Suppressor macrophage (primary cell): ENCODE measurements around the gene TSTD2.
A peak's percentile ranks its signal among the peaks of the same experiment; 100 is the strongest.

Experiments used
- DNase-seq, 4 experiments: peaks; one replicate each; pipeline ENCODE4 v3.0.0-alpha.2; 2020 to 2022

Gene TSTD2

GRCh38 chr9:97561501-97561900 lies 71.7 kb downstream of the TSTD2 start:
- no peak for DNase-seq

DNA sequence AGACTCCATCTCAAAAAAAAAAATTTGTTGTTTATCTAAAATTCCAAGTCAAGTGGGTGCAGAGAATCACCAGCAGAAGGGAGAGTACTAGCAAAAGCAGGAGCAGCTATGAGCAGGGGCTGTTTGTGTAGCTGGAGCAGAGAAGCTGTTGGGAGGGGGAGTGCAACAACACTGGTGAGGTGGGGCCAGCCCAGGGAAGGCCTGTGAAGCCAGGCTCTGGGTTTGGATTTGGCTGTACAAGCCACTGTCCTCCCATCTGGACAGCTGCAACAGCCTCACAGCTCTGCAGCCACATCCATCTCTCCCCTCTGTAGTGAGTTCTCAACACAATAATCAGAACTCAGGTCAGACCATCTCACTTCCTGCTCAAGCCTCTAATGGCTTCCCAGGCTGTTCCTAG lies 72.3 kb downstream of the TSTD2 start:
- DNase-seq, result no peak

- DNase-seq, result no peak
Measured at GRCh38 chr9:97560154-97560553, 73.0 kb downstream of the TSTD2 start.

GRCh38 chr9:97559111-97559514 lies 74.1 kb downstream of the TSTD2 start:
- no peak for DNase-seq

GRCh38 chr9:97558701-97559101 lies 74.5 kb downstream of the TSTD2 start:
- peak in 1 of 4 experiments; percentile 9 for DNase-seq

DNA sequence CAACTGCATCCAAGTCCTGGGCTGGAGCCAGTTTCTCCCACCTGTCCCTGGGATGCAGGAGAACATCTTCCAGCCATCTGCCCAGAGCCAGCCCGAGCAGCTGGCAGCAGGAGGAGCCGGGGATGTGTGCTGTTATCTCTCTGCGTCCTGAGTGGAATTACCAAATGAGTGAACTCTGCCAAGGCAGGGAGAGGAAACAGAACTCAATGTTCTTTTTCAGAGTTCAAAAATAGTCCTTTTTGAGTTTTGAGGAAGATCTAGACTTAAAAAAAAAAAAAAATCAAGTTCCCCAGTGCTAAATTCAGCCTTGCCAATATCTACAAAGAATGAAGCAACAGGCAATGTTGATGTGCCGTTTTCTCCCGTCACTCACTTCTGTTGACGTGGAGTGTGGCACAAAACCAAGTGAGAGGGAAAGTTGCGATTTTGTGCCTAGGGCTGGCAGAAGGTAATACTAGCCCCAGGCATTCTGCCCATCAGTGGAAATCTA lies 75.5 kb downstream of the TSTD2 start:
- peak; percentile 55 to 77 (median 62) for DNase-seq

GRCh38 chr9:97556721-97557605 lies 76.2 kb downstream of the TSTD2 start:
- no peak for DNase-seq

DNA sequence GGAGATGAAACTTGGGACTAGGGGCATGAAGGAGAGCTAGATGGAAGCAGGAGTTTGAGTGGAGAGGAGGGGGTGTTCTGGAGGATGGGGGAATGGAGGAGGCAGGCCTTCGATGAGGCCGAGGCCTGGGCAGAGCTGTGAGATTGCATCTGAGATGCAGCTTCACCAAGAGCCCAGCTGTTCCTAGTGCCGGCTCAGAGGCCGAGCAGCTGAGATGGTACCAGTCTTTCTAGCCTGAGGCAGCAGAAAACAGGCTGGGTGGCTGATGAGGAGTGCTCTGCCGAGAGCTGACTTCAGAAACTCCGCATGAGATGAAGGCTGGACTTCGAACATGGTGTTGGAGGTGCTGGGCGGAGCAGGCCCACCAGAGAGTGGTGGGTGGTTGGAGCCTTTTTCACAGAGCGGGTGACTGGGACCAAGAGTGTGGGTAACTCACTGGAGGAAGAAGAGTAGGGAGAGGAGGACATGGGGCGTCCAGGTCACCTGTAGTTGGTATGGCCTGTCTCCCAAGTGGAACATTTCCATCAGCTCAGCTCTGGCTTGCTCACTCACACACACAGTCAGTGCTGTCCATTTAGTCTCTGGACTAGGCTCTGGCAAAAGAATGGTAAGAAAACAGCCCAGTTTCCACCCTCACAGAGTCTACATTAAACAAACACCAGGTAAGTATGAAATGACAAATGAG lies 77.0 kb downstream of the TSTD2 start:
- DNase-seq, result no peak

DNA sequence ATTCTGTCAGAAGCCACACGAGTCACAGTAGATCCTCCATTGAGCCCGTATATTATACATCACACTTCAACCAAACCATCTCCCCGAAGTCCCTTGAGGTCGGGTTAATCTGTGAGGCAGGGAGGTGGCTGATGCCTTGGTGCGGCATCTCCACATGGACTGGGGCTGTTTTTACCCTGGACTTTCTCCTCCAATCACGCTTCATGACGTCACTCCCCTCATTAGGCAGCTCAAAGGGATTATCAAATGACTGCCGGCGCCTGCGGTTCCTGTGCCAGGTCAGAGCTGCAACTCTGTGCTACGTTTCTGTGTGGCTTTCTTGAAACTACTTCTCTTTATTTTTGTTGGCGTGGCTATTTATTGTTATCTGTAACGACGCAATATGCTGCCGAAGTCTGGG lies 78.0 kb downstream of the TSTD2 start:
- no peak for DNase-seq

DNA sequence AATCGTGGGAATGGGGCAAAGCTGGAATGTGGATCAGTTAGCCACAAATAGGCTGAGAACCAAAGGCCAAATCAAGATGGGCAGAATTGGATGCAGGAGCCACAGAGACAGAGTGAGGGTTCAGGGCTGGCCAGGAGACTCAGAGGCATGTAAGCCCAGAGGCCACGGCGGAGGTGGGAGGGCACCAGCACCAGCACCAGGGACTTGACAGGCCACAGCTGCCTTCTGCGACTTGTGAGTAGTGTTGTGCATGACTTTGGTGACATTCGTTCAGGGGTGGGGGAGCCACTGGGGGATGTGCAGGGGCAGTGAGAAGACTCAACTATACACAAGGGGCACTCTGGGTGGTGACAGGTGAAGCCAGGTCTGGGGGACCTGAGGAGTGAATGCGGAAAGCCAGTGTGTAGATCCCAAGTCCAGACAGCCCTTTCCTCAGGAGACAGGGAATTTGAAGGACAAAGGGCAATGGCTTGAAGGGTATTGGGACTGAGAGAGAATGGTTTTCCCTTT lies 78.5 kb downstream of the TSTD2 start:
- DNase-seq, result no peak

DNA sequence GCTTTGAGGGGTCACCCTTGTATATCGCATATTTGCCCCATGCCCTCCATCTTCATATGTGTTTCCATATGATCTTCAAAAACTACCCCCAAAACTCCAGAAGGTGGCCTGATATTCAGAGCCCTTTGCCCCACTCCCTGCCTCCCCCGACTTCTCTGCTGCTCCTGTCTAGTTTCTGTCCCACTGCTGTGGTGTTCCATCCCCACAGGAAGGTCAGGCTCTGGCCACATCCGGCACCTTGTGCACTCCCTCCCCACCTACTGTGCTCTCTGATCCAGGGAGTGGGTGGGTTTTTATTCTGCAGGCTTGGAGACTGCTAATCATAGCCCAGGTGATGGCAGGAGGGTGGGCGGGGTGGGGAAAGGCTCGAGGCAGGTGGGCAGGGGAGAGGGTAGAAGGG lies 79.3 kb downstream of the TSTD2 start:
- DNase-seq, result no peak

GRCh38 chr9:97553141-97553540 lies 80.0 kb downstream of the TSTD2 start:
- no peak for DNase-seq

GRCh38 chr9:97551308-97551707 lies 81.9 kb downstream of the TSTD2 start:
- no peak for DNase-seq

- no peak for DNase-seq
Measured at GRCh38 chr9:97550386-97550785, 82.8 kb downstream of the TSTD2 start.
